GM12872 (cell line): Measurements from ENCODE around the gene CNOT6.

Experiments
- CTCF ChIP-seq: IDR thresholded peaks from 3 replicates; pipeline ENCODE4 v1.5.1; 2011; ENCODE audit warnings: low read depth, mild to moderate bottlenecking, low read length, moderate library complexity; ENCODE audit not compliant: insufficient read depth

Gene CNOT6

GRCh38 chr5:180494060-180494509, at the start of gene CNOT6:
TSS of gene CNOT6 (plus strand) at chr5:180494379. CDS start at chr5:180529277, 34,898 bp downstream.
- TF ChIP-seq CTCF: no peak

- TF ChIP-seq CTCF: no peak
These were observed 39.4 kb upstream of the CNOT6 start for GRCh38 chr5:180454752-180455151.

GRCh38 chr5:180455872-180456271, 38.3 kb upstream of the CNOT6 start:
- TF ChIP-seq CTCF: no peak

- TF ChIP-seq CTCF: no peak
These were observed 37.4 kb upstream of the CNOT6 start for GRCh38 chr5:180456792-180457191.

- no peak for TF ChIP-seq CTCF
These were observed 33.3 kb upstream of the CNOT6 start for GRCh38 chr5:180460834-180461233.

- no peak for TF ChIP-seq CTCF
These were observed 32.9 kb upstream of the CNOT6 start for GRCh38 chr5:180461303-180461702.

- TF ChIP-seq CTCF: no peak
These were observed 30.8 kb upstream of the CNOT6 start for GRCh38 chr5:180463216-180463900.
